ENCODE measurements around the gene NACAD.

DNA sequence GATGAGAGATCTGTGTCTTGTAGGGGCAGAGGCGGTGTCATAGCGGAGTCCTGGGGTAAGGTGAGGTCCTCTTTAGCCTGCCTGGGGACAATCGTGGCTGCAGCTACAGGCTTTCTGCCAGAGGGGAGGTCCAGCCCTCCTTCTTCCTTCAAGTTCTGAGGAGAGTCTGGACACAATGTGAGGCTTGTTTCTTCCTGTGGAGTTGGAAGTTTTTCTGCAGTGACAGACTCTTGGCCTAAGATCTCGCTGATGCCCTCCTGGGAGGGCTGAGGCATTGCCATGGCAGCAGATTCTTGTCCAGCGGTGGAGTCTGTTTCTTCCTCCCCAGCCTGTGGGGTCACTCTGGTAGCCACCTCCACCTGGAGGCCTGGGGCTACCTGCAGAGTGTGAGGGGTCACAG, 4.4 kb downstream of the NACAD start:
- TF ChIP-seq, protein P1, sequence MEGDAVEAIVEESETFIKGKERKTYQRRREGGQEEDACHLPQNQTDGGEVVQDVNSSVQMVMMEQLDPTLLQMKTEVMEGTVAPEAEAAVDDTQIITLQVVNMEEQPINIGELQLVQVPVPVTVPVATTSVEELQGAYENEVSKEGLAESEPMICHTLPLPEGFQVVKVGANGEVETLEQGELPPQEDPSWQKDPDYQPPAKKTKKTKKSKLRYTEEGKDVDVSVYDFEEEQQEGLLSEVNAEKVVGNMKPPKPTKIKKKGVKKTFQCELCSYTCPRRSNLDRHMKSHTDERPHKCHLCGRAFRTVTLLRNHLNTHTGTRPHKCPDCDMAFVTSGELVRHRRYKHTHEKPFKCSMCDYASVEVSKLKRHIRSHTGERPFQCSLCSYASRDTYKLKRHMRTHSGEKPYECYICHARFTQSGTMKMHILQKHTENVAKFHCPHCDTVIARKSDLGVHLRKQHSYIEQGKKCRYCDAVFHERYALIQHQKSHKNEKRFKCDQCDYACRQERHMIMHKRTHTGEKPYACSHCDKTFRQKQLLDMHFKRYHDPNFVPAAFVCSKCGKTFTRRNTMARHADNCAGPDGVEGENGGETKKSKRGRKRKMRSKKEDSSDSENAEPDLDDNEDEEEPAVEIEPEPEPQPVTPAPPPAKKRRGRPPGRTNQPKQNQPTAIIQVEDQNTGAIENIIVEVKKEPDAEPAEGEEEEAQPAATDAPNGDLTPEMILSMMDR (conservative IDR thresholded peaks at IDR 0.05) = no peak
- TF ChIP-seq ZFX (IDR thresholded peaks at IDR 0.05) = no peak
